ENCODE measurements around the gene TNNI3K.

Gene TNNI3K

DNA sequence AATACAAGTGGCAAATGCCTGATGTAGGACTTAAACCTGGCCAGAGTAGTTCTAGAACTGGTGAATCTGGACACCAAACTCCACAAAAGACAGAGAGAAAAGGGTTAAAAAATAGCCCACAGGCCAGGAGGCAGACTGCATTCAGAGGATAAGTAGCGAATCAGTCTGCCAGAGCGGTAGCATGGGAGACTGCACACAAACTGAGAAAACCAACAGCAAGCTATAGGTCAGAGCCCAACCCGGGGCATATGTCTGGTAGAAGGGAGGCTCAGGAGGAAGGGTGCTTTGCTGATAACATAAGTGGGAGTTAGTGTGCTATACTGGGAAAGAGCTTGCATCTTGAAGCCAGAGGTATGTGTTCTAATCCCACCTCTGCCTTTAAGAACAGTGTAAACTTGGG is 273.3 kb downstream of the TNNI3K start:
- no peak for DNase-seq

DNA sequence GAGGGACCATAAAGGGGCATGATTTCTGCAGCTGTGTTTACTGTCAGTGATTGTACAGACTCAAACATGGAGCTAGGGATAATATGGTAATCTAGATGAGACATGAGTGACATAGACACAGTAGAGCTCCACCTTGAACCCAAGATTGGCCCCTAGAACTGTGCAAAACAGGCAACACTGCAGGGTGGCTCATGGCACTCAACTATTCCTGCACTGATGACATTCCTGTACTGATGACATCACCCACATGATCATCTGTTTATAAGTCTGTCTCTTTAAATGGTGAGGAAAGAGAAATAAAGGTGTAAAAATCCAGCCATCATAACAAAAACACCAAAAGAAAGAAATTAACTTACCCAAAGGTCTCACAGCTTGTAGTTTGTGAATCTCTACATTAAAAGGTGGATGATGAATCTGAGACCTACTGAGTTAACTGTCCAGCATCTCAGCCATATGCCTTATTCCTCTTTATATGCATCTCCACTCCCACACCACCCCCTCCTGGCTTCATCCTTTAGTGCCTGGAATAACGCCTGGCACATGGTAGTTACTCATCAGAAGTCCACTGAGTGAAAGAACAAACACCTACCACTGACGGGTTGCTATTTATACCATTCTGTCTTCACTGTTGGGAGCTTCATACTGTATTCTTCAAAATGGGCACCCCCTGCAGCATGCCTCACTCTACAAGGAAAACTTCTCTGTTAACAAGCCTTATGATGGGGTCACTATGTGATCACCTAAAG is 277.2 kb downstream of the TNNI3K start, which contains the start of gene LRRC53:
Gene LRRC53, minus strand, starts transcription at position 442 of the 746 bp plus-strand sequence. CDS start 29,262 bp downstream, outside the sequence.
- no peak for DNase-seq

DNA sequence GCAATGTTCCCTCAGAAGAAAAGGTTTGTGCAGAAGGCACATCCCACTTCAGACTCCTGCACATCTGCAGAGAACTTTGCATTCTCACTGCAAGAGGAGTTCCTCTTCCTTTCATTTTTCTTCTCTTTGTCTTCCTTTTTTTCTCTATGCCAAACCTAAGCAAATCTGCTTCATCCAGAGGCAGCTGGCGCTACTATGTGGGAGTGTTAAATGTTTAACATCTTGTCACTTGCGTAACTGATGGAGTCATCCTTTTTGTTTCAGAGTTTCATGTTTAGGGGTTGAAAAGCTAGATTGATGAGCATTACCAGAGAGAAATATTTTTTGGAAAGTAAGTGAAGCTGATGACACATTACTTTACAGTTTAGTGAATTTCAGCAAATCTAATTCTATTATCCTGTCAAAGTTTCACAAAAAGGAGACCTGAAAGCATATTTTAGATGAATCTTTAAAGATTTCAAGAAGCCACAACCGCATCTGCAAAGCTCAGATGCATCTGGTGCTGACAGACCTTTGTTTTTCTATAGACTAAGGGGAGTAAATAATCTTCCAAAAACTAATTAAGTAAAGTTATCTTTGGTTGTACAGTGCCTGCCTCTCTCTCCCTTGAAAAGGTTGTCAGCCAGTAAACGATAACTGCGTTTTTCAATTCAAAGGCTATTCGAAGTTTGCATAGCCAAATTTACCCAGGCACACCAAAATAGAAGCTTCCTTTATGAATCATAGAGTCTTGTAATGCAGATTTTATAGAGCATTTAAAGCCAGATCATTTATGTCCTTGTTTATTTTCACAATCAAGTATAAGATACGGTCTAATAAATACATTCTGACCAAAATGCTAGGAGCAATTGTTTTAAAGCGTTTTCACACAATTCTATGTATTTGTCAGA is 278.5 kb downstream of the TNNI3K start:
- DNase-seq: no peak

DNA sequence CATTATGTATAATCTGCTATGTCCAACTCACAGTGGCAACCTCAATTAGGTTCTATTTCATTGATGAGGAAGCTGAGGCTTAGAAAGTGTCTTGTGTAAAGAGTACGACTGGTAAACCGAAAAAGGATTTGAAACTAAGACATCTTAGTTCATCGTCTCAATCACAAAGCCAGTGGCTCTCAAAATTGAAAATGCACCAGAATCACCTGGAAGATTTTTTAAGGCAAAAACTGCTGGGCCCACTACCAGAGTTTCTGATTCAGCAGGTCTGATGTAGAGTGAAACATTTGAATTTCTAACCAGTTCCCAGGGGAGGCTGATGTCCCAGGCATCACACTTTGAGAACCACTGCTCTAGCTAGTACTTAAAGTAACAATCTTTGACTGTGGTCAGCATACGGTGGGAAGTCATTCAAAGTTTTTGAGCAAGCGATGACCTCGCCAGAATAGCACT is 282.4 kb downstream of the TNNI3K start:
- no peak for DNase-seq

DNA sequence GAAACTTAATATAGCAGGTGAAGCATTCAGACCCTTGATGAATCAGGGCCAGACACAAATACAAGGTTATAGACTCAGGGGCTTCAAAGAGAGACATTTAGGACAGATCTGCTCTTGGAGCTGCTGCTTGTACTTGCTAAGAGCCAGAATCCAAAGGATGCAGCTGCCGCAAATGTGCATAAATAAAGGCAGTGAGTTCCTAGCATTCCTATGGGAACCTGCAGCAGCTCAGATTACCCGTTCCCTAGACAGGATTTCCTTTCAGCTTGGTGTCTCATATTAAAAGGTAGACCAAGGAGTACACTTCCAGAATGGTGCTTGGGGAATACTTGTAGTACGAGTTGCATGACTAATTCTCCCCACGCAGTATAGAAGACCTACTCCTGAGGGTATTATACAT is 287.0 kb downstream of the TNNI3K start:
- DNase-seq: no peak

DNA sequence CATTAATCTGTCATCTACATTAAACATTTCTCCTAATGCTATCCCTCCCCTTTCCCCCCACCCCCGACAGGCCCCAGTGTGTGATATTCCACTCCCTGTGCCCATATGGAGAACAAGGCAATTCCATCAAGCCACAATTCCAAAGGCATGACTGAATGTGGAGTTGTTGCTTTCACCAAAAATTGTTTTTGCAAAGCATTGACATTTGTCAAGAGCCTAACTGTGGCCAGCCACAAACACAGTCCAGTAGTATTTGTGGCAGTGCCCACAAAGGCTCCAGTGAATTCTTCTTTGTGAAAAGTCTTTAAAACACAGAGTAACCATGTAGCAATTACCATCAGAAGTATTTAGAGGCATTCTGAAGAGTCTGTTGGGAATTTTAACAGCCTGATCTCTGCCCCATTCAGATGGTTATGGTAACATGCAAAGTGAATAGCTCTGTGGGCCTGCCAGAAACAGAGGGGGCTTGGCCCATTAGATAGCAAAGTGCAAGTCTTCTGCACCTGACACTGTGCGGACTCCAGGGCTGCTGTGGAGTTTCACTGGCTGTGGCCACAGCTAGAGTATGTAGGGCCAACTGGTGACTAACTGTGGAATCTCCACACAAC is 288.8 kb downstream of the TNNI3K start:
- DNase-seq: no peak

DNA sequence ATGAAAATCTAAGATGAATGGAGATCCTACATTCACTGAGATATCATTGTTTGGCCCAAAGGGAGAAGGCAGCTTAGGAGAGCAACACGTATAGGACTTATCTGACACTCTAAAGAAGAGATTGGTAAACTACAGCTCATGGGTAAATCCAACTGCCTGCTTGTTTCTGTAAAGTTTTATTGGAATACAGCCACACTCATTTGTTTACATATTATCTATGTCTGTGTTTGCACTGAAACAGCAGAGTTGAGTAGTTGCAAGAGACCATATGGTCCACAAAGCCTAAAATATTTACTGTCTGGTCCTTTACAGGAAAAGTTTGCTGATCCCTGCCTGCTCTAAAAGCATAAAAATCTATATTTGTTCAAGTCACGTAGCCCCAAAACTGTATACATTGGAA is 291.5 kb downstream of the TNNI3K start:
- DNase-seq: no peak

DNA sequence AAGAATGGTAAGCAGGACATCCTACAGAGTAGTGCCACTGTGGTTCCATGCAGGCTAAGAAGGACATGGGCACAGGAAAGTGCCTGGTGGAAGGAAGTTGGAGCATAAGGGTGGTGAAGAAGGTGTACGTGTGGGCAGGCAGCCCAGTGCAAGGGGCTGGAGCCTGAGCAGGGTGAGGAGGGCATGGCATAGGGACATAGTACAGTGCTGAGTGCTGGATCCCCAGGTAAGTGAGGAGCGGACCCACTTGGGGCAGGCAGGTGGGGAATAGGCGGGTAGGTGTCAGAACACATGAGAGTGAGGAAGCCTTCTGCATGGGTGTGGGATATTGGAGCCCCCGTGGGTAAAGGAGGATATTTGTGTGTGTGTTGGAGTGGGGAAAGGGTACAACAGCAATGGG is 292.9 kb downstream of the TNNI3K start:
- DNase-seq: no peak

DNA sequence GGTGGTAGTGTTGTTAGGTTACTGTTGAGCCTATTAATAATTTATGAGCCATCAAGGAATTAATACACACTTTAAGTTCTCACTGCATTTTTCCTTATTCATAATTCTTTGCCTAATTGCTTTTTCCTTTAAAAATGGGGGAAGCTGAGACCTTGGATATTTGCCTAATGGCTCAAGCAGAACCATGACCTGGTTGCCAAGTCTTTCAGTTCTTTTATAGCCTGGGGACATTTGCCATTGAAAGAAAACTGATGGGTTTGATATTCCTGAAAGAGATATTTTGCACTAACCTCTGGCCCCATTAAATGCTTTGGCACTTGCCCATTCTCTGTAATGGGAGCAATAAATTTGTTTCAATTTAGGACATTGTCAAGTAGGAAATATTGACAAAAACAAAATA is 295.7 kb downstream of the TNNI3K start:
- no peak for DNase-seq

DNA sequence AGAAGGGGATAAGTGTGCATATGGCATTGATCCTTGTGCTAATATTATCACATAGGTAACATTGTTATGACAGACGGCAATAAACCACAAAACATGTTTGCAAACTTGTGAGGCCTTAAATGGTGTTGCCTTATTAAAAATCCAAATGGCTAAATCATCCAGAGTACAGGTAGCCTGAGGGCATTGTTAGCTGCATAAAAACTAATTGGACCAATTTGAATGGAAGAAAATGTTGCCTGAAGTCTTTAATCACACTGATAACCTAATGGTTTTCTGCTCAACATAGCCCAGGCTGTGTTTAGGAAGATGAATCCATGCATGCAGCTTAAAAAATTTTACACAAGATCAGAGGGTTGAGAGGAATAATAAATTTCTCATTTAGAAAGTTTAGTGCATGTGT is 296.6 kb downstream of the TNNI3K start:
- no peak for DNase-seq

DNA sequence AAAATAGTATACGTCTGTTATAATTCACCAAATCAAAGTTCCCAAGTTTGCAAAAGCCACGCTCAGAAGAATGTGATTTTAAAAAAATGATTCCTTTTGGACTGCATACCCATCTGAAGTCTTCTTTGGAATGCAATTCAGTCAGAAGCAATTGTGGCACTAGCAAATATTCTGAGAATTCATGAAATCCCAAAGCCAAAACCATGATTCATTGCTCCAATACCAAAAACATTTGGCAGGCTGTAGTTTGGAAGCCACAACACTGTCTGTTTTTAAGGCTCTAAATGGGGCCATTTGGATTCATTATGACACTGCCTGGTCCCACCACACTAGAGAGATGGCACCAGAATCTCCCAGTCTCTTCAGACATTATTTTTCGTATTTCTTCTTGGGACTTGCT is 299.1 kb downstream of the TNNI3K start:
- no peak for DNase-seq

DNA sequence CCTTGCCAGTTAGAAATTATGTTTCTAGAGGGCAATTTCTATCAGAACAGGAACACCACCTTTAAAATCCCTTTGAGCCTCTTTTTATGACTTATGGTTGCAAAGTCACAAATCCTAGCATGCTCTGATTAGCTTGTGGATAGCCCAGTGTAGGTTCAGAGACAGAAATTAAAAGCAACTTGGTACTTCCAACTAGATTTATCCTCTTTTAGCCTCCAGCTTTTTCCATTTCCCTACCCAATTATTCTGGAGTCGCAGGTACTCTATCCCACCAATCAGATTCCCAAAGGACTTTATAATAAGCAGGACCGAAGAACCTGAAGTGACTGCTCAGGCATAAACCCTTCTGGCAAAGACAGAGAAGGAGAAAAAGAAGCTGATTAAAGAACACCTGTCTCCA is 310.6 kb downstream of the TNNI3K start:
- no peak for DNase-seq

DNA sequence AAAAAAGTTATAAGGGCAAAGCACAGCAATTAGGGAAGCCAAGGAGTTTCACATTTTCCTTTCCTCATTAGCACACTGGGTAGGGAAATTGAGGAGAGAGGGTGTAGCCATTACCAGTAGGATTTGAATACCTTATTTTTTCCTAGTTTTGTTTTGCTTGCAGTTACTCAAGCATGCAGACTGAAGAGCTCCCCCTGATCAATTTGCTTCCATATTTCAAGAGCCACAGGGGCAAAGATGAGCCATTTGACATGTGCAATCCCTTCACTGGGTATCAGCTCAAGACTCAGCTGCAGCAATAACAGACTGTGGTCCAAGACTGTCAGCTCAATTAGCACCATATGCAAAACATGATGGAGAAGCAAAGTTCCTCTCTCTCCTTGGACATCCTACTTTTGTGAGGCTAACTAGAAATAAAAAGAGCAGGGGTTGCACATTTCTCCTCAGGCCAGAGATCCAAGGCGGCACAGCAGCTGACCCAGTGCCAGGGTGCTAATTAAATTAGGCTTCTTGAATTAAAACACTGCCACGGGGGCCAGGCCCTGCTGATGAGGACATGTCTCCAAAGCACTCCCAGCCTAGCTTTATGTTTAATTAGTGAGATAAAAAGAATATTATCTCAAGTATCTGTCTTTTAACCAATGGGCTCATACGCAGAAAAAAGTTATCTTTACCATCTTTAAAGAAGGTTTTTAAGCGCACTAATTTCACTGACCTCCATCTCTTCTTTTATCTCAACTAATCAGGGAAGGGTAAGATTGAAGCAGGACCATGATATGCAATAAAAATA is 314.0 kb downstream of the TNNI3K start:
- DNase-seq: no peak

DNA sequence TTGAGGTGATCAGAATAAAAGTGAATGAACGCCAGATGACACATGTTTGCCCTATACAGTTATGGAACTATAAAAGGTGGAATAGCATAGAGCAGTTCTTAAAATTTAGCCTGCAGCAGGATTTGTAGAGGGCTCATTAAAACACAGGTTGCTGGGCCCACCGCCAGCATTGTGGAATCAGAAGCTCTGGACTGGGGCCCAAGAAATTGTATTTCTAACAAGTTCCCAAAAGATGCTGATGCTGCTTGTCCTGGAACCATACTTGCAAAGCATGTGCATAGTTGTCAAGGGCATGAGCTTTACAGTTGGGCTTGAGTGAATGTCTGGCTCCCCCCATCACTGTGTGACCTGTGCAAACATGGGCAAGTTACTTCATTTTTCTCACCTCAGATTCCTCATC is 314.7 kb downstream of the TNNI3K start:
- DNase-seq: no peak

DNA sequence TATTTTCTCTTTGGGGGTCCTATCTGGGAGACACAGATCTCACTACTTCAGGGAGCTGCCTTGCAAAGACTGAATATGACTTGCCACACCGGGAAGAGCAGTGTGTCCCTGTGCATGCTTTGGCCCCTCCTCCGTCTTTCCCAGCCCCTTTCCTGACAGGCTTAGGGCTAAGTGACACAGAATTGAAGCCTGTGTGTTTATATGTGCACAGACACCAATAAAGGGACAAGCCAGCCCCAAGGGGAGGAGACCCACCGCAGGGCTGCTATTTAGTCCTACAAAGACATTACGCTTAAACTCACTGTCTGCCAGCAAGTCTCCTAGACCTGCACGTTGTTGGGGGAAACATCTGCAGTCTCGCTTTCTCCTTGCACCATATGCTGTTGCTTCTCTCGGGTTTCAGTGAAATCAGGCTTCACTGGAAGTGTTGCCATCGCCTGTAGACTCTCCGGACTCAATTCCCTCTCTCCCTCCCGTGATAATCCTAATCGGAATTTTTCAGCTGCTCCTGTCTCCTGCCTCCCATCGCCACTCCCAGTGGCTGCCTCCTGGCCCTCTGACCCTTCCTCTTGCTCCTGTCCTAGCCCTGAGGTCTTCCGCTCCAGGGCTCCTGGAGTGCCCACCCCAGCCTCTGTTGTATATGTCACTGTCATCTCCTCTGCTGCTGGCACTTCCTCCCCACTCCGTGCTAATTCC is 335.8 kb downstream of the TNNI3K start:
- DNase-seq: no peak

DNA sequence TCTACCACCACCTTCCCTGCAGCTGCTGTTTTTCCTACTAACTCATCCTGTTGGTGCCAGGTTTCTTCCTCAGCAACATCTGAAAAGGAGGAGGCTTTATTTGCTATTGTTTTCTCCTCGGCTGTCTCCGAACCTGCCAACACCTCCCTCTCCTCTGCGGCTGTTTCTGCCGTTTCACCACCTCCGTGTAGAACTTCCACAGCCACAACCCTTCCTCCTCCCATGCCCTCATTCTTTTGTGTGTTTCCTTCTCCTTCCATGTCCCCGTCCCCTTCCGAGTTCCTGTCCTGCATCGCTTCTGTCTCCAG is 336.3 kb downstream of the TNNI3K start:
- DNase-seq: no peak

DNA sequence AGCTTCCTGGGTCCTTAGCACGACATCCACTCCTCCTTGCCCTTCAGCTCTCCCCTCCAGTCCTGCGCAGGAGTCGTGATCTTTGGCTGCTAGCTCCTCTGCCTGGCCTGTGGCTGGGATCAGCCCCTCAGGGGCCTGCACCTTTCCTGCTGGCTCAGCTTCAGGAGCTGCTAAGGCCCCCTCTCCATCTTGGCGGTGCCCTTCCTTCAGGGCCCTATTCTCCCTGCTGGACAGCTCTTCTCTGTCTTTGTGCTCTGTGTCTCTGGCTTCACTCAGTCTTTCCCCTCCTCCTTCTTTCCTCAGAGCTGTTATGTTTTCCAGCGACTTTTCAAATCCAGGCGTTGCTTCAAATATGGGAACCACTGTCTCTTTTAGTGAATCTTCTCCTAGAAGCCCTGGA is 336.7 kb downstream of the TNNI3K start:
- no peak for DNase-seq

DNA sequence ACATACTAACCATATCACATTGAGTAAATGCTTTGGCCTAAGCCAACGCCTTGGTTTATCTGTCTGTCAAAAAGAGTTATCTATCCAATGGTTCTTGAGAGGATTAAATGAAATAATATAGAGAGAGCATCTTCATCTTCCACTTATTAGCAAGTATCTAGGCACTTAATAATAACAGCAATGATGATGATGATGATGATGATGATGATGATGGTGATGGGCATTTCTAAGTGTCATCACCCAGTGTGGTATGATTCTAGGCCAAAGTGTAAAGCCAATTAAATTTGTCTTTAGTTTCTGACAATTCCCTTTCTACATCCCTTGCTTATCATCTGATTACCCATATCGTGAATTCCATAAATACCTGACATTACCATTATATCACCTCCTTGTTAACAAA is 342.9 kb downstream of the TNNI3K start:
- no peak for DNase-seq

DNA sequence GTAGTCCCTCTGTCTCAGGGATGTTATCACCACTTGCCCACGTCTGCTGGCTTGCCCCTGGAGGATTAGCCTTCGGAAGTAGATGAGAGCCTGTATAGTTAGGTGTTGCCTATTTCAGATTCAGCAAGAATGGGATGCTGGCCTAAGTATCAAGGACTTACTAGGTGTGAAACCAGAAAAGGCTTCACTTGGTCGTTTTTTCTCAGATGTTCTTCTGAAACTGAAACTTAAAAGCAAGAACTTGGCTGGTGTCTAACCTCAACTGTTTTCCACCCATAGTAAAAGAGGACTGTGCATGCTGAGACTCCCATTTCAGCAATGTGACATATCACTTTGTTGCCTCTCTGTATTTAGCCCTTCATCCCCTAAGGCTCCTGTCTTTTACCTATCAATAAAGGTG is 344.2 kb downstream of the TNNI3K start:
- no peak for DNase-seq

DNA sequence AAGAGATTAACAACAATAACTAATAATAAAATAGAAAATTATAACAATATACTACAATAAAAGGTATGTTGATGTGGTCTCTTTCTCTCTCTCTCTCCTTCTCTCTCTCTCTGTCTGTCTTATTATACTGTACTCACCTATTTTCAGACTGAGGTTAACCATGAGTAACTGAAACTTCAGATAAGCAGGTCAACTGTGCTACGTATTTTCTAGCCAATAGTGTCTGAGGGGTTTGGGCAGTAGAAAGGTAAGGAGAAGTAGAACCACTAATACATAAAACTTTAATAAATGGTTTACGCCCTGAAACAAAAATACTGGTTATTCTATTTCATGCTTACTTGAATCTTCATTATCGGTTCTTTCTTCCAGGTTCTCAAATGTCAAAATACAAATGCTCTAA is 348.2 kb downstream of the TNNI3K start:
- DNase-seq: no peak

DNA sequence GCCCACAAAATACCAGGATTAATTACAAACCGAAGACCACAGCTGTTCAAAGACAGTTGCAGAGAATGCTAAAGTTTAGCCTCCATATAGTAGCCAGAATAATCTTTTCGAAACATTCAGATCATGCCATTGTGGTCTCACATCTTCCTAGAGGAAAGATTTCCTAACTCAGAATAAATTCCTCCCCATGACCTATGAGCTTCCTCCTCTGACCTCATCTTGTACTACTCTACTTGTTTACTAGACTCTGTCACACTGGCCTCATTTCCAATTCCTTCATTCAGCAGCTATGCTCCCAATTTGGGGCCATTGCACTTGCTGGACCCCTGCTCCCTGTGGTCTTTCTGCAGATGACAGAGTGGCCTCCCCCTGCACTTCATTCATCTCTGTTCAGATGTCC is 349.0 kb downstream of the TNNI3K start:
- no peak for DNase-seq

DNA sequence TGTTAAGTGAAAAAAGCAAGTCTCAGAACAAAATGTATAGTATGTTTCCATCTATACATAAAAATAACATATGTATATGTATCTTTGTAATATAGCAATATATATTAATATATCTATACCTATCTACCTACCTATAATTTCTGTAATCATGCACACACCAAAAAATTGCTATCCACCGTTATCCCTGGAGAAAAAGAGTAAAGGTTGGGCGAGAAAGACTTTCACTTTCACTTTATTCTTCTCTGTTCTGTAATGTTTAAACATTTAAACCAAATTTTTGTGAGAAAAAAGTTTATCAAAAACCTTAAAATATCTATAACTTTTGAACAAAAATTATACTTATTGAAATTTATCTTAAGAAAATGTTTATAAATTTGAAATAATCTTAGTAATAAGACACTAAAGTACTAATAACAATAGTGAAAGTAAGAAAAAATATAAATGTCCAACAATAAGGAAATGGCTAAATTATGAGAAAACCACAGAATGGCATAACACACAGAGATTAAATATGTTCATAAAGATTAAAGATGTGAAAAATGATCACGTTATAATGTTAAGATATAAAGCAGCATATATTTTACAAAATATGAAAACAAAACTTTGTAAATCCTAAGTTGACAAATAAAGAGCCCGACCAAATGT is 351.2 kb downstream of the TNNI3K start:
- DNase-seq: no peak

All from right forelimb (tissue), 1 donor.